IMR-90 (cell line): ENCODE data around the gene STUM. TPM values are rescaled to one million over a fixed set of nuclear protein-coding genes. Genes with fewer than 3 reads are reported as not detected.

ENCODE experiments used
- ATAC-seq: fragments of 200-7000 bp; cut with Tn5 transposase; 2 replicates; pipeline ENCODE4 v1.9.1; 2020; ENCODE audit warnings: low read depth, mild to moderate bottlenecking, moderate library complexity
- BruUV-seq: library from RNA; stranded (reverse); fragments of 400-500 nt; replicated peaks from 2 replicates; lab custom pipeline; 2021; lab: Mats Ljungman, UMichigan
- CTCF ChIA-PET: fragments of 300-600 bp; formaldehyde crosslinking; extraction: SDS; loops from one replicate; lab custom pipeline; 2021; ENCODE audit warnings: antibody characterized with exemption; lab: Yijun Ruan, JAX
- POLR2A ChIA-PET: fragments of 300-600 bp; sonication (Branson Sonifier 250); formaldehyde crosslinking; loops from one replicate; lab custom pipeline; 2022; ENCODE audit warnings: antibody characterized with exemption; ENCODE audit not compliant: unreplicated experiment; lab: Charles Lee
- DNase-seq: peaks from one replicate; pipeline ENCODE4 v3.0.0; 2013
- H2AFZ ChIP-seq: replicated peaks from 2 replicates; pipeline ENCODE3; 2013; ENCODE audit warnings: low read length, mild to moderate bottlenecking; ENCODE audit not compliant: poor library complexity
- H2AK5ac ChIP-seq: 2 replicates; pipeline ENCODE4 v1.6.1; 2013; ENCODE audit warnings: low read depth, low read length, inconsistent platforms
- H2AK9ac ChIP-seq: replicated peaks from 2 replicates; pipeline ENCODE3; 2013; ENCODE audit warnings: mild to moderate bottlenecking, low read depth, low read length, moderate library complexity; ENCODE audit not compliant: poor library complexity
- H2BK120ac ChIP-seq: 2 replicates; pipeline ENCODE4 v1.6.1; 2013; ENCODE audit warnings: low read depth, low read length, inconsistent platforms
- H2BK15ac ChIP-seq: 3 replicates; pipeline ENCODE4 v1.6.1; 2013; ENCODE audit warnings: low read depth, low read length, inconsistent platforms
- H2BK20ac ChIP-seq: 2 replicates; pipeline ENCODE4 v1.6.1; 2013; ENCODE audit warnings: low read depth, mild to moderate bottlenecking, inconsistent platforms, low read length, moderate library complexity
- H2BK5ac ChIP-seq: 2 replicates; pipeline ENCODE4 v1.6.1; 2013; ENCODE audit warnings: mild to moderate bottlenecking, low read depth, low read length, inconsistent platforms; ENCODE audit not compliant: poor library complexity, severe bottlenecking
- H3K14ac ChIP-seq: replicated peaks from 2 replicates; pipeline ENCODE4 v1.6.1; 2013; ENCODE audit warnings: low read depth, low read length, inconsistent platforms
- H3K18ac ChIP-seq: 2 replicates; pipeline ENCODE4 v1.6.1; 2013; ENCODE audit warnings: low read depth, low read length, control low read depth
- H3K23ac ChIP-seq: 2 replicates; pipeline ENCODE4 v1.6.1; 2013; ENCODE audit warnings: low read depth, low read length, inconsistent platforms
- H3K27ac ChIP-seq: 2 replicates; pipeline ENCODE4 v1.5.1; 2013; ENCODE audit warnings: mild to moderate bottlenecking, control low read depth, low read length; ENCODE audit not compliant: insufficient read depth
- H3K27me3 ChIP-seq: 2 replicates; pipeline ENCODE4 v1.6.1; 2013; ENCODE audit warnings: low read length; ENCODE audit not compliant: control insufficient read depth, insufficient read depth
- H3K36me3 ChIP-seq: 2 replicates; pipeline ENCODE4 v1.6.1; 2013; ENCODE audit warnings: low read length, mixed read lengths; ENCODE audit not compliant: control insufficient read depth, insufficient read depth
- H3K4ac ChIP-seq: 2 replicates; pipeline ENCODE4 v1.6.1; 2013; ENCODE audit warnings: low read depth, low read length, inconsistent platforms
- H3K4me1 ChIP-seq: 2 replicates; pipeline ENCODE4 v1.6.1; 2013; ENCODE audit warnings: low read length, mixed read lengths; ENCODE audit not compliant: control insufficient read depth, insufficient read depth
- H3K4me2 ChIP-seq: 2 replicates; pipeline ENCODE4 v1.6.1; 2013; ENCODE audit warnings: low read depth, mild to moderate bottlenecking, control low read depth, low read length, moderate library complexity
- H3K4me3 ChIP-seq: 2 replicates; pipeline ENCODE4 v1.5.1; 2013; ENCODE audit warnings: low read depth, mild to moderate bottlenecking, control low read depth, low read length, moderate library complexity; ENCODE audit not compliant: insufficient read depth
- H3K56ac ChIP-seq: 2 replicates; pipeline ENCODE4 v1.6.1; 2013; ENCODE audit warnings: low read length, inconsistent platforms; ENCODE audit not compliant: insufficient read depth; ENCODE audit errors: extremely low read depth
- H3K79me1 ChIP-seq, 2 experiments: 2 replicates each; pipeline ENCODE4 v1.6.1; 2013; ENCODE audit warnings: low read length in 2 of 2, inconsistent platforms in 1 of 2, low read depth in 1 of 2
- H3K9ac ChIP-seq: 2 replicates; pipeline ENCODE4 v1.6.1; 2013; ENCODE audit warnings: low read depth, low read length, control low read depth
- H3K9me1 ChIP-seq: 2 replicates; pipeline ENCODE4 v1.6.1; 2013; ENCODE audit warnings: low read length, inconsistent platforms; ENCODE audit not compliant: insufficient read depth
- H3K9me3 ChIP-seq: 2 replicates; pipeline ENCODE4 v1.6.1; 2013; ENCODE audit warnings: low read length; ENCODE audit not compliant: control insufficient read depth, insufficient read depth
- H4K20me1 ChIP-seq: 2 replicates; pipeline ENCODE4 v1.6.1; 2013; ENCODE audit warnings: low read length, inconsistent platforms; ENCODE audit not compliant: insufficient read depth
- H4K5ac ChIP-seq: 2 replicates; pipeline ENCODE4 v1.6.1; 2013; ENCODE audit warnings: mild to moderate bottlenecking, low read depth, low read length, control low read depth
- H4K8ac ChIP-seq, 2 experiments: 2 replicates each; pipeline ENCODE4 v1.6.1; 2013; ENCODE audit warnings: low read depth in 2 of 2, low read length in 2 of 2, control low read depth in 1 of 2, inconsistent platforms in 1 of 2
- H4K91ac ChIP-seq: 2 replicates; pipeline ENCODE4 v1.6.1; 2013; ENCODE audit warnings: low read depth, low read length, inconsistent platforms; ENCODE audit not compliant: insufficient read depth
- BHLHE40 ChIP-seq: fragments of 150-350 bp; IDR thresholded peaks from 2 replicates; pipeline ENCODE4 v1.6.1; 2016; ENCODE audit warnings: mild to moderate bottlenecking, low read depth, low read length
- CEBPB ChIP-seq: IDR thresholded peaks from 2 replicates; pipeline ENCODE4 v1.6.1; 2012; ENCODE audit warnings: low read depth, low read length, improper control_type of control experiment
- CHD1 ChIP-seq: IDR thresholded peaks from 2 replicates; pipeline ENCODE4 v1.6.1; 2012; ENCODE audit warnings: low read depth, low read length, improper control_type of control experiment
- CTCF ChIP-seq: conservative IDR thresholded peaks from 2 replicates; pipeline ENCODE4 v1.5.1; 2012; ENCODE audit warnings: mild to moderate bottlenecking, low read depth, low read length, improper control_type of control experiment
- ELK1 ChIP-seq: fragments of 150-350 bp; IDR thresholded peaks from 2 replicates; pipeline ENCODE4 v1.6.1; 2016; ENCODE audit warnings: low read depth, mild to moderate bottlenecking, low read length, moderate library complexity, borderline replicate concordance
- FOS ChIP-seq: fragments of 150-350 bp; IDR thresholded peaks from 2 replicates; pipeline ENCODE4 v1.6.1; 2016; ENCODE audit warnings: low read depth, low read length
- MAFK ChIP-seq: IDR thresholded peaks from 2 replicates; pipeline ENCODE4 v1.6.1; 2012; ENCODE audit warnings: low read depth, low read length, improper control_type of control experiment
- MAZ ChIP-seq: IDR thresholded peaks from 2 replicates; pipeline ENCODE4 v1.6.1; 2012; ENCODE audit warnings: low read depth, mild to moderate bottlenecking, low read length, improper control_type of control experiment, moderate library complexity, borderline replicate concordance
- MXI1 ChIP-seq: IDR thresholded peaks from 2 replicates; pipeline ENCODE4 v1.6.1; 2012; ENCODE audit warnings: low read depth, mild to moderate bottlenecking, low read length, moderate library complexity, borderline replicate concordance
- NFE2L2 ChIP-seq: fragments of 150-350 bp; IDR thresholded peaks from 2 replicates; pipeline ENCODE4 v1.6.1; 2016; ENCODE audit warnings: low read depth, mild to moderate bottlenecking, low read length
- RCOR1 ChIP-seq: IDR thresholded peaks from 2 replicates; pipeline ENCODE4 v1.6.1; 2012; ENCODE audit warnings: mild to moderate bottlenecking, low read length, improper control_type of control experiment; ENCODE audit not compliant: insufficient replicate concordance
- RFX5 ChIP-seq: IDR thresholded peaks from 2 replicates; pipeline ENCODE4 v1.8.0; 2012; ENCODE audit warnings: low read depth, mild to moderate bottlenecking, low read length, moderate library complexity
- SMC3 ChIP-seq: fragments of 150-350 bp; IDR thresholded peaks from 2 replicates; pipeline ENCODE4 v1.6.1; 2016; ENCODE audit warnings: low read depth, mild to moderate bottlenecking, antibody characterized with exemption, low read length, moderate library complexity
- USF2 ChIP-seq: fragments of 150-350 bp; IDR thresholded peaks from 2 replicates; pipeline ENCODE4 v1.6.1; 2017; ENCODE audit warnings: mild to moderate bottlenecking, antibody characterized with exemption, low read length, low read depth
- WGBS, 2 experiments: methylation state at CpG; one replicate each; pipeline versions ENCODE4 v1.1.5 to v1.1.7; 2013; ENCODE audit warnings: missing lambda C conversion rate in 2 of 2; ENCODE audit not compliant: insufficient read length in 1 of 2; ENCODE audit errors: extremely low coverage in 2 of 2; 5-methylcytosine and 5-hydroxymethylcytosine counted together
- dilution Hi-C: fragments of 300-500 bp; cut with HindIII; formaldehyde crosslinking; loops from one replicate; pipeline ENCODE4 v1.14.3; 2018; ENCODE audit warnings: low sequenced_read_pairs; ENCODE audit not compliant: unreplicated experiment
- in situ Hi-C: fragments of 300-500 bp; cut with MboI; formaldehyde crosslinking; loops from 3 replicates; pipeline ENCODE4 v1.14.3; 2019; ENCODE audit warnings: low sequenced_read_pairs, inconsistent platforms, mixed read lengths
- intact Hi-C: fragments of 100-400 bp; cut with micrococcal nuclease; formaldehyde crosslinking; loops from 2 replicates; pipeline ENCODE4 v1.10.0; 2022
- polyA plus RNA-seq, 3 experiments: library from polyadenylated mRNA; depleted of rRNA; stranded (reverse); fragments of >200 nt; gene quantifications; 2 replicates each; pipeline ENCODE4 v1.2.3, GENCODE V29; 2012; ENCODE audit warnings: low replicate concordance in 1 of 3
- total RNA-seq: library from RNA; depleted of rRNA; stranded (reverse); fragments of >200 nt; gene quantifications from 2 replicates; pipeline ENCODE4 v1.2.3, GENCODE V29; 2012

Gene STUM
- total and polyA plus RNA-seq, 2 of the 4 experiments (the other 2 are of a cell fraction): not detected

DNA sequence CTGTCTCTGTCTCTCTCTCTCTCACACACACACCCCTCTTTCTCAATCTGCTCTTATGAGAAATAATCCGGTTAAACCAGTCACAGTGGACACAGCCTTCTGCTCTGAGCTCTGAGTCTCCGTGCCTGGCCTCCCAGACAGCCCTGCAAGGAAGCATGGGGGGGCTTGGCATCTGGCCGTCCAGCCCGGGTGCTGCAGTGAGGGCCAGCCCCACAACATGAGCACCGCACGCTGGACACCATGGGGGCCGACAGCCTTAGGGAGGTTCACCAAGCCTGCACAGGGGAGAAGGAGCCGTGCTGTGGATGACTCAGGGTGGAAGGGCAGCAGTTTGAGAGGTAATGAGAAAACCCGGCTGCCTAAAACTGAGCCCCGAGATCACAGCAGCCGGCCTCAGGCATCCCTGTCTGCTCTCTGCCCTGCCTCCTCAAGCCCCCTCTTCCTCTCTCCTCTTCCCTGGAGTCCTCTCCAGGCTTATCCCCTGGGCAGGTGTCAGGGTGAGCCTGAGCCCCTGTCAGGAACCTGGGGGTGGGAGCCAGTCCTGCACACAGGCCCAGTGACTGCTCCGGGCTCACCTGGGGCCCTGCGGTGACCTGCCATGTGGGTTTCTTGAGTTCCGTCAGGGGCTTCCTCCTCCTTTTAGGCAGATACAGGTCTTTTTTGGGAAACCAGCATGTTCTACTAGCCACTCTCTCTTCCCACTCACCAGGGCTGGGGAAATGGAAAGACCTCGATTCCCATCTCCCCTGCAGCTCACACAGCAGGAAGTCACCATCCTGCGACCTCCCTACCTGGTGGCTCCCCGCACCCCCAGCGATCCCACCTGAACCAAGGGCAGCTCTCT, 97.7 kb downstream of the STUM start:
- ATAC-seq (peak; percentile 43), DNase-seq (no peak)
- Histone ChIP-seq H3K36me3 (peaks cover 7% of the 10 kb centered on the region), H2AK5ac (no peak overlapping the region), H2BK20ac (no peak overlapping the region), H4K91ac (0 out of 2 replicates have a peak overlapping the region, but pooled peaks have one; percentile 6), H4K5ac (no peak overlapping the region), H3K27me3 (no peaks in the 10 kb centered on the region), H3K4me2 (no peak overlapping the region), H3K9ac (no peak overlapping the region), H3K79me1 (no peaks in the 10 kb centered on the region), H2BK5ac (no peak overlapping the region), H2BK15ac (no peak overlapping the region; the same call in 2 of the 3 replicates), H2AFZ (peak overlapping the region; percentile 63), H3K23ac (0 out of 2 replicates have a peak overlapping the region, but pooled peaks have one; percentile 12), H3K14ac (no peak overlapping the region), H4K20me1 (no peaks in the 10 kb centered on the region), H3K9me1 (peaks cover 9% of the 10 kb centered on the region), H3K4me3 (no peak overlapping the region), H2BK120ac (no peak overlapping the region), H4K8ac (peak overlapping the region in 1 of 2 experiments; percentile 12; a peak in 1 of 4 replicates), H3K27ac (no peak overlapping the region), H3K4ac (0 out of 2 replicates have a peak overlapping the region, but pooled peaks have one; percentile 1), H3K9me3 (no peaks in the 10 kb centered on the region), H3K18ac (no peak overlapping the region), H3K4me1 (peaks cover 22% of the 10 kb centered on the region), H2AK9ac (peak overlapping the region; percentile 33), H3K56ac (no peak overlapping the region)
- ChIA-PET POLR2A (no interaction called here), CTCF (no interaction called here)
- no TSS peak for BruUV-seq
- intact Hi-C loops: no loop called here
- in situ Hi-C loops: no loop called here
- dilution Hi-C loops: no loop called here
- WGBS, 2 experiments: 80% methylated on average over 2 of the region's 18 CpGs; no CpG with 5 or more reads in 1 of the 2 experiments
- no peak for TF ChIP-seq ELK1
- TF ChIP-seq CTCF: no peak
- no peak for TF ChIP-seq RFX5
- no peak for TF ChIP-seq CHD1
- no peak for TF ChIP-seq RCOR1
- no peak for TF ChIP-seq NFE2L2
- no peak for TF ChIP-seq CEBPB
- no peak for TF ChIP-seq MAZ
- TF ChIP-seq MAFK: no peak
- TF ChIP-seq FOS: no peak
- TF ChIP-seq SMC3: no peak
- TF ChIP-seq BHLHE40: no peak
- TF ChIP-seq USF2: no peak
- TF ChIP-seq MXI1: no peak
